Fibroblast of the aortic adventitia (primary cell): Measurements from ENCODE around the gene KLHL13. TPM values are rescaled to one million over a fixed set of nuclear protein-coding genes. Genes with fewer than 3 reads are reported as not detected.
A peak's percentile ranks its signal among the peaks of the same experiment; 100 is the strongest.

Source experiments
- DNase-seq: peaks from one replicate; pipeline ENCODE4 v3.0.0-alpha.2; 2010; ENCODE audit warnings: low read depth
- H3K4me3 ChIP-seq: 2 replicates; pipeline ENCODE4 v1.5.1; 2011; ENCODE audit warnings: low read depth, mild to moderate bottlenecking, control low read depth, low read length, moderate library complexity
- CTCF ChIP-seq: IDR thresholded peaks from 2 replicates; pipeline ENCODE4 v1.5.1; 2011; ENCODE audit warnings: mild to moderate bottlenecking, low read length, control low read depth, inconsistent platforms; ENCODE audit not compliant: insufficient read depth
- total RNA-seq: library from RNA; depleted of rRNA; stranded (reverse); fragments of >200 nt; gene quantifications from 2 replicates; pipeline ENCODE4 v1.2.3, GENCODE V29; 2012; ENCODE audit warnings: low replicate concordance

The KLHL13 gene
- total RNA-seq, result 0.82 and 7.2 TPM in 2 replicates

- TF ChIP-seq CTCF, result no peak
- peak; percentile 16 for DNase-seq
- H3K4me3 ChIP-seq, result peak within 1 kb of the TSS; percentile 67
Observed at GRCh38 chrX:118116713-118117550, at the start of gene KLHL13. KLHL13 (minus strand) TSS chrX:118116810; CDS start chrX:118028473, 88,337 bp downstream.

- TF ChIP-seq CTCF, result no peak
- no peak for DNase-seq
- H3K4me3 ChIP-seq, result no peak overlapping the region
Observed at GRCh38 chrX:118164138-118164537, 47.5 kb upstream of the KLHL13 start.

GRCh38 chrX:118156953-118157608, 40.5 kb upstream of the KLHL13 start:
- DNase-seq, result no peak
- no peak overlapping the region for H3K4me3 ChIP-seq
- TF ChIP-seq CTCF, result no peak

- TF ChIP-seq CTCF, result no peak
- no peak for DNase-seq
- H3K4me3 ChIP-seq, result no peak overlapping the region
Observed at GRCh38 chrX:118156254-118156952, 39.8 kb upstream of the KLHL13 start.

- TF ChIP-seq CTCF, result no peak
- DNase-seq, result no peak
- H3K4me3 ChIP-seq, result no peak overlapping the region
Observed at GRCh38 chrX:118153270-118153669, 36.7 kb upstream of the KLHL13 start.

- no peak for DNase-seq
- H3K4me3 ChIP-seq, result no peak overlapping the region
- no peak for TF ChIP-seq CTCF
Observed at GRCh38 chrX:118152721-118153120, 36.1 kb upstream of the KLHL13 start.
